Measurements from ENCODE around the gene ANKRD33B. TPM values are rescaled to one million over a fixed set of nuclear protein-coding genes. Genes with fewer than 3 reads are reported as not detected.

ANKRD33B gene
- total and polyA plus RNA-seq, 9 of the 15 experiments (the other 6 are each of a cell fraction or from before 2014, with no cell fraction given): 0.10 to 1.7 (median 0.40) TPM

DNA sequence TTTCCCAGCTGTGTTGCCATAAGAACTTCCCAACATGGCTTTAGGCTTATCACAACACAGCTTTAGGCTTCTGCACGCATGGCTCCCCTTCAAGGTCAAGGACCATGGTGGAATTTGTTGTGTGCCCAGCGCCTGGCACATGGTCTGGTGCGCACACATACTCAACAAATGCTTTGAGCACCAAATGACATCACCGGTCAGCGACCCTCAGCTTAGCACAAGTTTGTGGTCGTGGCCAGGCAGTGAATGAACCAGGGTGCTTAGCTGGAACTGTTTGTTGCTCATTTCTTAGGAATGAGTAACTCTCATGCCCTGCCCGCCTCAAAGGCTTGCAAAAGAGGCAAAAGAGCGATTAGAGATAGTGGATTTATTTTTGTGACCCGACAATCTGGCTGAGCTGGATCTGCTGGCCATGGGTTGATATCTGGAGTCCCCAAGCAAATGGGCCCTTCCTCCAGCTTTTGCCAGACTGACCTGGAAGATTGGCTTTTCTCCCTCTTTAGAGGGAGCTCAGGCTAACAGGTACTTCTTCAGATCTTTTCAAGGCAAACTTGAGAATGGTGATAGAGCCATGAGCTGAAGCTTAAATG is 138.3 kb downstream of the ANKRD33B start (continued):
- peak in 1 of 2 experiments; percentile 54; a peak in 1 of 4 replicates for TF ChIP-seq RCOR1 (IDR thresholded peaks at IDR 0.05; ENCODE audit: borderline replicate concordance in 1 of 2, low read depth in 2 of 2, low read length in 2 of 2)
- no peak for TF ChIP-seq POU5F1 (IDR thresholded peaks at IDR 0.05; ENCODE audit: borderline replicate concordance, low read depth, low read length, partially characterized antibody)
- TF ChIP-seq SIN3A (IDR thresholded peaks at IDR 0.05; ENCODE audit: borderline replicate concordance in 2 of 2, control insufficient read depth in 1 of 2, low read depth in 2 of 2, low read length in 2 of 2): 0 out of 4 replicates have a peak, but pooled peaks of 1 of the 2 experiments have one; percentile 14
- no peak for TF ChIP-seq MLX (CRISPR knock-in tag; conservative IDR thresholded peaks at IDR 0.05)
- 0 out of 2 replicates have a peak, but pooled peaks have one; percentile 3 for TF ChIP-seq THRAP3 (IDR thresholded peaks at IDR 0.05; ENCODE audit: borderline replicate concordance)
- TF ChIP-seq, protein P1, sequence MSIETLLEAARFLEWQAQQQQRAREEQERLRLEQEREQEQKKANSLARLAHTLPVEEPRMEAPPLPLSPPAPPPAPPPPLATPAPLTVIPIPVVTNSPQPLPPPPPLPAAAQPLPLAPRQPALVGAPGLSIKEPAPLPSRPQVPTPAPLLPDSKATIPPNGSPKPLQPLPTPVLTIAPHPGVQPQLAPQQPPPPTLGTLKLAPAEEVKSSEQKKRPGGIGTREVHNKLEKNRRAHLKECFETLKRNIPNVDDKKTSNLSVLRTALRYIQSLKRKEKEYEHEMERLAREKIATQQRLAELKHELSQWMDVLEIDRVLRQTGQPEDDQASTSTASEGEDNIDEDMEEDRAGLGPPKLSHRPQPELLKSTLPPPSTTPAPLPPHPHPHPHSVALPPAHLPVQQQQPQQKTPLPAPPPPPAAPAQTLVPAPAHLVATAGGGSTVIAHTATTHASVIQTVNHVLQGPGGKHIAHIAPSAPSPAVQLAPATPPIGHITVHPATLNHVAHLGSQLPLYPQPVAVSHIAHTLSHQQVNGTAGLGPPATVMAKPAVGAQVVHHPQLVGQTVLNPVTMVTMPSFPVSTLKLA (conservative IDR thresholded peaks at IDR 0.05): 0 out of 4 replicates have a peak, but pooled peaks of 1 of the 2 experiments have one; percentile 14
- TF ChIP-seq KDM1A (IDR thresholded peaks at IDR 0.05): peak; percentile 82 to 87
- peak; percentile 4; the same call in 1 of the 2 replicates for TF ChIP-seq MYC (IDR thresholded peaks at IDR 0.05; ENCODE audit: low read depth, low read length)
- TF ChIP-seq MYC (CRISPR knock-in tag; IDR thresholded peaks at IDR 0.05; ENCODE audit: borderline replicate concordance, low read depth): peak; percentile 20; the same call in 1 of the 2 replicates
- peak; percentile 48; the same call in 1 of the 2 replicates for TF ChIP-seq STAT5A (IDR thresholded peaks at IDR 0.05; ENCODE audit: borderline replicate concordance, low read length)
- TF ChIP-seq, protein P2, sequence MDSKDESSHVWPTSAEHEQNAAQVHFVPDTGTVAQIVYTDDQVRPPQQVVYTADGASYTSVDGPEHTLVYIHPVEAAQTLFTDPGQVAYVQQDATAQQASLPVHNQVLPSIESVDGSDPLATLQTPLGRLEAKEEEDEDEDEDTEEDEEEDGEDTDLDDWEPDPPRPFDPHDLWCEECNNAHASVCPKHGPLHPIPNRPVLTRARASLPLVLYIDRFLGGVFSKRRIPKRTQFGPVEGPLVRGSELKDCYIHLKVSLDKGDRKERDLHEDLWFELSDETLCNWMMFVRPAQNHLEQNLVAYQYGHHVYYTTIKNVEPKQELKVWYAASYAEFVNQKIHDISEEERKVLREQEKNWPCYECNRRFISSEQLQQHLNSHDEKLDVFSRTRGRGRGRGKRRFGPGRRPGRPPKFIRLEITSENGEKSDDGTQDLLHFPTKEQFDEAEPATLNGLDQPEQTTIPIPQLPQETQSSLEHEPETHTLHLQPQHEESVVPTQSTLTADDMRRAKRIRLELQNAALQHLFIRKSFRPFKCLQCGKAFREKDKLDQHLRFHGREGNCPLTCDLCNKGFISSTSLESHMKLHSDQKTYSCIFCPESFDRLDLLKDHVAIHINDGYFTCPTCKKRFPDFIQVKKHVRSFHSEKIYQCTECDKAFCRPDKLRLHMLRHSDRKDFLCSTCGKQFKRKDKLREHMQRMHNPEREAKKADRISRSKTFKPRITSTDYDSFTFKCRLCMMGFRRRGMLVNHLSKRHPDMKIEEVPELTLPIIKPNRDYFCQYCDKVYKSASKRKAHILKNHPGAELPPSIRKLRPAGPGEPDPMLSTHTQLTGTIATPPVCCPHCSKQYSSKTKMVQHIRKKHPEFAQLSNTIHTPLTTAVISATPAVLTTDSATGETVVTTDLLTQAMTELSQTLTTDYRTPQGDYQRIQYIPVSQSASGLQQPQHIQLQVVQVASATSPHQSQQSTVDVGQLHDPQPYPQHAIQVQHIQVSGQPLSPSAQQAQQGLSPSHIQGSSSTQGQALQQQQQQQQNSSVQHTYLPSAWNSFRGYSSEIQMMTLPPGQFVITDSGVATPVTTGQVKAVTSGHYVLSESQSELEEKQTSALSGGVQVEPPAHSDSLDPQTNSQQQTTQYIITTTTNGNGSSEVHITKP (IDR thresholded peaks at IDR 0.05; ENCODE audit: partially characterized antibody): peak; percentile 58
- TF ChIP-seq WHSC1 (IDR thresholded peaks at IDR 0.05; ENCODE audit: low read length): no peak
- TF ChIP-seq KLF16 (IDR thresholded peaks at IDR 0.05): peak; percentile 67; the same call in 1 of the 2 replicates
- no peak for TF ChIP-seq MTA3 (IDR thresholded peaks at IDR 0.05; ENCODE audit: borderline replicate concordance)
- no peak for TF ChIP-seq HNRNPK (IDR thresholded peaks at IDR 0.05; ENCODE audit: low read depth, low read length, poor library complexity, severe bottlenecking)
- TF ChIP-seq GTF2E2 (tag; IDR thresholded peaks at IDR 0.05): peak; percentile 59; the same call in 1 of the 2 replicates
- TF ChIP-seq, protein P3, sequence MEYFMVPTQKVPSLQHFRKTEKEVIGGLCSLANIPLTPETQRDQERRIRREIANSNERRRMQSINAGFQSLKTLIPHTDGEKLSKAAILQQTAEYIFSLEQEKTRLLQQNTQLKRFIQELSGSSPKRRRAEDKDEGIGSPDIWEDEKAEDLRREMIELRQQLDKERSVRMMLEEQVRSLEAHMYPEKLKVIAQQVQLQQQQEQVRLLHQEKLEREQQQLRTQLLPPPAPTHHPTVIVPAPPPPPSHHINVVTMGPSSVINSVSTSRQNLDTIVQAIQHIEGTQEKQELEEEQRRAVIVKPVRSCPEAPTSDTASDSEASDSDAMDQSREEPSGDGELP (CRISPR knock-in tag; IDR thresholded peaks at IDR 0.05; ENCODE audit: borderline replicate concordance): peak; percentile 28; the same call in 1 of the 2 replicates
- TF ChIP-seq ZNF347 (CRISPR knock-in tag; IDR thresholded peaks at IDR 0.05; ENCODE audit: low read depth): no peak
- TF ChIP-seq ARID1B (IDR thresholded peaks at IDR 0.05): peak; percentile 23

Measured in K562 (cell line).